Daoy (cell line): ENCODE results near the gene ADAMTS2. TPM values are rescaled to one million over a fixed set of nuclear protein-coding genes. Genes with fewer than 3 reads are reported as not detected.

Experiments used
- DNase-seq: peaks from one replicate; pipeline ENCODE4 v3.0.0-alpha.2; 2015; ENCODE audit warnings: low read depth
- total RNA-seq: library from RNA; depleted of rRNA; stranded (reverse); fragments of >200 nt; shearing (Covaris generic); gene quantifications from 2 replicates; pipeline ENCODE4 v1.2.3, GENCODE V29; 2014

ADAMTS2 gene
- total RNA-seq, 1 experiment from 2014 or later, result 0.46 TPM

- no peak for DNase-seq
These were observed 150.3 kb downstream of the ADAMTS2 start for GRCh38 chr5:179194941-179195381.

- DNase-seq, result no peak
These were observed 150.9 kb downstream of the ADAMTS2 start for GRCh38 chr5:179194201-179194910.

GRCh38 chr5:179193746-179194145 lies 151.5 kb downstream of the ADAMTS2 start:
- DNase-seq, result no peak

- DNase-seq, result no peak
These were observed 152.3 kb downstream of the ADAMTS2 start for GRCh38 chr5:179192891-179193470.

- DNase-seq, result no peak
These were observed 152.9 kb downstream of the ADAMTS2 start for GRCh38 chr5:179192185-179192890.

- no peak for DNase-seq
These were observed 153.6 kb downstream of the ADAMTS2 start for GRCh38 chr5:179191506-179192184.

- DNase-seq, result no peak
These were observed 154.3 kb downstream of the ADAMTS2 start for GRCh38 chr5:179190851-179191505.

GRCh38 chr5:179188636-179189035 lies 156.6 kb downstream of the ADAMTS2 start:
- DNase-seq, result no peak

GRCh38 chr5:179187681-179188575 lies 157.3 kb downstream of the ADAMTS2 start:
- DNase-seq, result no peak

- no peak for DNase-seq
These were observed 158.0 kb downstream of the ADAMTS2 start for GRCh38 chr5:179187229-179187678.

- DNase-seq, result no peak
These were observed 158.5 kb downstream of the ADAMTS2 start for GRCh38 chr5:179186801-179187200.

- DNase-seq, result no peak
These were observed 159.3 kb downstream of the ADAMTS2 start for GRCh38 chr5:179185941-179186411.

- DNase-seq, result no peak
These were observed 159.9 kb downstream of the ADAMTS2 start for GRCh38 chr5:179185256-179185940.

- no peak for DNase-seq
These were observed 160.7 kb downstream of the ADAMTS2 start for GRCh38 chr5:179184521-179185050.

- no peak for DNase-seq
These were observed 161.8 kb downstream of the ADAMTS2 start for GRCh38 chr5:179183481-179183880.

- DNase-seq, result no peak
These were observed 162.7 kb downstream of the ADAMTS2 start for GRCh38 chr5:179182601-179183000.

- DNase-seq, result no peak
These were observed 163.3 kb downstream of the ADAMTS2 start for GRCh38 chr5:179181988-179182387.

- DNase-seq, result no peak
These were observed 164.2 kb downstream of the ADAMTS2 start for GRCh38 chr5:179180921-179181645.

GRCh38 chr5:179180061-179180610 lies 165.1 kb downstream of the ADAMTS2 start:
- DNase-seq, result no peak
